Activated T-cell treated with anti-CD3 and anti-CD28 coated beads, Interleukin-2, amount 50 U/mL, for 24 hours (primary cell): Measurements from ENCODE around the gene GCM1.

ENCODE experiments used
- DNase-seq: peaks from one replicate; pipeline ENCODE4 v3.0.0-alpha.2; 2020
- H3K27ac Mint-ChIP-seq: 2 replicates; pipeline ENCODE4 v1.8.0; 2020; ENCODE audit warnings: mild to moderate bottlenecking, mixed read lengths
- H3K27me3 Mint-ChIP-seq: 2 replicates; pipeline ENCODE4 v1.8.0; 2020; ENCODE audit warnings: mixed read lengths
- H3K36me3 Mint-ChIP-seq: 2 replicates; pipeline ENCODE4 v1.8.0; 2020; ENCODE audit warnings: low read depth, mixed read lengths
- H3K4me1 Mint-ChIP-seq: 2 replicates; pipeline ENCODE4 v1.8.0; 2020; ENCODE audit warnings: low read depth, mixed read lengths
- H3K4me3 Mint-ChIP-seq: 2 replicates; pipeline ENCODE4 v1.8.0; 2020; ENCODE audit warnings: mild to moderate bottlenecking, moderate library complexity, mixed read lengths
- H3K9me3 Mint-ChIP-seq: 2 replicates; pipeline ENCODE4 v1.8.0; 2020; ENCODE audit warnings: mixed read lengths

The GCM1 gene

GRCh38 chr6:53104916-53105315 lies 43.7 kb downstream of the GCM1 start:
- H3K4me3 Mint-ChIP-seq, result no peak overlapping the region
- peaks cover 3% of the 10 kb centered on the region for H3K4me1 Mint-ChIP-seq
- no peaks in the 10 kb centered on the region for H3K9me3 Mint-ChIP-seq
- H3K27me3 Mint-ChIP-seq, result no peaks in the 10 kb centered on the region
- H3K36me3 Mint-ChIP-seq, result peaks cover 33% of the 10 kb centered on the region
- H3K27ac Mint-ChIP-seq, result no peak overlapping the region
- no peak for DNase-seq

DNA sequence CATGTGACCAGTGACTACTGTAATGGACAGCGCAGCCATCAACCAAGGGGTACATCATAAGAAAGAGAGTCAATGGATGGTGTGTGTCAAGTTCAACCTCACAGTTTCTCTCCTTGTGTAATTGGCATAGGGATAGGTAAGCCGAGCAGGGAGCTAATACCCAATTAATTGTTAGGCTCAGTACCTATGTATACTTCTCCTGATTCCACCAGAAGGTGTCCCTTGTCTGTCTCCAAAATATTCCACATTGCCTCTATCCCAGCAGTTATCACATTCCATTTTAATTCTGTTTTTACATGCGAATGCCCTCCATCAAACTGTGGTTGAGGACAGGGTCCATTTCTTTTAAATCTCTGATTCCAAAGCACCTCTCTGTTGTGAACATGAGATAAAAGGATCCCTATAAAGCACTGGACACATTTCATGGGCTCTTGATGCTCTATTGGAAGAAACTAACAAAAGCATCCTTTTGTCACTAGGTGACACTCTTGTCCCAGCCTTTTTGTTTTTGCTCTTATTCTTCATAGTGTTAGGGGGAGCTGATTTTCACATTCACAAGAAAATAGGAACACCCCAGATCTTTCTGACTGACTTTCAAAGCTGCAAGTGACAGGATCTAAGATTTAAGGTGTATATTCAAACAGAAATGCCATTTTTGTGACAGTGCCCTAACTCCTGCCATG lies 44.5 kb downstream of the GCM1 start:
- Mint-ChIP-seq H3K9me3 (no peaks in the 10 kb centered on the region), H3K27ac (no peak overlapping the region), H3K4me1 (no peaks in the 10 kb centered on the region), H3K36me3 (peaks cover 38% of the 10 kb centered on the region), H3K4me3 (no peak overlapping the region), H3K27me3 (no peaks in the 10 kb centered on the region)
- no peak for DNase-seq

GRCh38 chr6:53101006-53101405 lies 47.6 kb downstream of the GCM1 start:
- Mint-ChIP-seq H3K4me1 (no peaks in the 10 kb centered on the region), H3K27me3 (no peaks in the 10 kb centered on the region)

DNA sequence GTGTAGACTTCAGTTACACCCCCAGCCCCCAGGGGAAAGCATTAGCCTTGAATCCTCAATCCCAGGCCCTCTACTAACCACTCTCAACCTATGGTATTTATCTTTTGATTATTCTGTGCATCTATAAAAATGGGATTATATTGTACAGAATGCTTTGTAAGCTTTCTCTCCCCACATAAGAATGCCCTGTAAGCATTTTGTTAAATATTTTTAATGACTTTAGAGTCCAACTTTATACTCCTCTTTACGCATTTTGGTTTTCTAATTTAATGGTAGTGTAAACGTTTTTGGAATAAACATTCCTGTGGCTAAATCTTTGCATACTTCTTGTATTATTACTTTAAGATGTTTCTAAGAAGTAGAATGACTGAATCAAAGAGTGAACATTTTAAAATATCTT lies 48.1 kb downstream of the GCM1 start:
- Mint-ChIP-seq H3K4me3 (no peak overlapping the region), H3K9me3 (no peaks in the 10 kb centered on the region), H3K4me1 (no peaks in the 10 kb centered on the region), H3K36me3 (peaks cover 71% of the 10 kb centered on the region), H3K27ac (peak overlapping the region; percentile 55), H3K27me3 (no peaks in the 10 kb centered on the region)
- DNase-seq, result no peak

More at GRCh38 chr6:53101006-53101405, 47.6 kb downstream of the GCM1 start:
- Mint-ChIP-seq H3K36me3 (peaks cover 67% of the 10 kb centered on the region), H3K9me3 (no peaks in the 10 kb centered on the region), H3K4me3 (no peak overlapping the region), H3K27ac (peak overlapping the region; percentile 71)
- no peak for DNase-seq

- H3K27ac Mint-ChIP-seq, result no peak overlapping the region
- no peaks in the 10 kb centered on the region for H3K9me3 Mint-ChIP-seq
- DNase-seq, result no peak
- H3K27me3 Mint-ChIP-seq, result no peaks in the 10 kb centered on the region
- no peaks in the 10 kb centered on the region for H3K4me1 Mint-ChIP-seq
- H3K36me3 Mint-ChIP-seq, result peaks cover 90% of the 10 kb centered on the region
- no peak overlapping the region for H3K4me3 Mint-ChIP-seq
Measured at GRCh38 chr6:53095716-53096115, 52.9 kb downstream of the GCM1 start.

DNA sequence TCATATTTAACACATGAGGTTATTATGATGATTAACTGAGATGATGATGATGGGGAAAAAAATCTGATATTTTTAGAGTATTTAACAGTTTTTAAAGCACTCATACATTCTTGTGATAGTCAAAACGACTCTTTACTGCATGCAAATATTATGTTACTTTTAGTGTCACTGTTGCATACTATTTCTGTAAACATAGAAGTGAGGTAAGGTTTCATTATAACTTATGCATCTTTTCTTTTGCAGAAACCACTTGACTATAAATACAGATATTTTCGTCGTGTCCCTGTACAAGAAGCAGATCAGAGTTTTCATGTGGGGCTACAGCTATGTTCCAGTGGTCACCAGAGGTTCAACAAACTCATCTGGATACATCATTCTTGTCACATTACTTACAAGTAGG lies 53.4 kb downstream of the GCM1 start:
- DNase-seq, result no peak
- Mint-ChIP-seq H3K27me3 (no peaks in the 10 kb centered on the region), H3K27ac (no peak overlapping the region), H3K4me3 (no peak overlapping the region), H3K36me3 (peaks cover 90% of the 10 kb centered on the region), H3K9me3 (no peaks in the 10 kb centered on the region), H3K4me1 (no peaks in the 10 kb centered on the region)

GRCh38 chr6:53090576-53090975 lies 58.1 kb downstream of the GCM1 start:
- Mint-ChIP-seq H3K36me3 (peaks cover 96% of the 10 kb centered on the region), H3K4me3 (no peak overlapping the region), H3K4me1 (no peaks in the 10 kb centered on the region), H3K9me3 (no peaks in the 10 kb centered on the region), H3K27me3 (no peaks in the 10 kb centered on the region), H3K27ac (no peak overlapping the region)
- no peak for DNase-seq

DNA sequence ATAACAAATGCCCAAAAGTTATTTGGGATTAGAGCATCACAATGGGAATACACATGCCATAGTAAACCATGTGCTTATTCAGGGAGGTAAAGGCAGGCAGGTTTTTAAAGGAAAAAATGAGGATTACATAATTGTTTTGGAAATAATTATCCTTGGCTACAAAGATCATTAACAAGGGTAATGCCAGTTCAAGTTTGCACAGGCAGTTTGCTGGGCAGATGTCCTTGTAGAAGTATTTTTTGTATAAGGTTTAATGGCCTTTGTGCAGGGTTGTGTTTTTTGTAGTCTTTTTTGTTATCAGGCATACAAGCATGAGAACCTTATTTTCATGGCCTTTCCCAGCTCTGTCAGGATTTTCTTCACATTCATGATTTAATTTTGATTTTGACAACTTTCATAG lies 58.7 kb downstream of the GCM1 start:
- Mint-ChIP-seq H3K27me3 (no peaks in the 10 kb centered on the region), H3K27ac (no peak overlapping the region), H3K9me3 (no peaks in the 10 kb centered on the region), H3K4me3 (no peak overlapping the region), H3K36me3 (peaks cover 94% of the 10 kb centered on the region), H3K4me1 (no peaks in the 10 kb centered on the region)
- DNase-seq, result no peak

DNA sequence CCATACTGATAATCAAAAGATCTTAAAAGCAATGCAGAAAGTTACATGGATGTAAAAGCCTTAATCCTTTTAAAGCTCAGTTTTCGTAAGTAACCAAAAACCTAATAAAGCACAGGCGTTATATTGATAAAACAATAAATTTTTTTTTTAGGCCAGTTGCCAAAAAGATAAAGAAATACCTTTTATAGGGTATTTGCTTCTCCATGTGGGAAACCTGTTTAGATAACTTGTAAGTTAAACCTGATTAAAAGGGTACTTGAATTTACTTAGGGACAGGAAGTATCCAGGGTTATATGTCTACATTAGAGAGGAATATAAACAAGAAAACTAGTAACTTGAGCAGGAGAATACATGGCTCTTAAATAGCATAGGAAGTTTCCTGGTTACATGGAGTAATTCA lies 62.3 kb downstream of the GCM1 start:
- no peaks in the 10 kb centered on the region for H3K27me3 Mint-ChIP-seq
- no peak overlapping the region for H3K27ac Mint-ChIP-seq
- no peak for DNase-seq
- H3K4me1 Mint-ChIP-seq, result no peaks in the 10 kb centered on the region
- H3K36me3 Mint-ChIP-seq, result peaks cover 95% of the 10 kb centered on the region
- H3K9me3 Mint-ChIP-seq, result no peaks in the 10 kb centered on the region
- H3K4me3 Mint-ChIP-seq, result no peak overlapping the region

DNA sequence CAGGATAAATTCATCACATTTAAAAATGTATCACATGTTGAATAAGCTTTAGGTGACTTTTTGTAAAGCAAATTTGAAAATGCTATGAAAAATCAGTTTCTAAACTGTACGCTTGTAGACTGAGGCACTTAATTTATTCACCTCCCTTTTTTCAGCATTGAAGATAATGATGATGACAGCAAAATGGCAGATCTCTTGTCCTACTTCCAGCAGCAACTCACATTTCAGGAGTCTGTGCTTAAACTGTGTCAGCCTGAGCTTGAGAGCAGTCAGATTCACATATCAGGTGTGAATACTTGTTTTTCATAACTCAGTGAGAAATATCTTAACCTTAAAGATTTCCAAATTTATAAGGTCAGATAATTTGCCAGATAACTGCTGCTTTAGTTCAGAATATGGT lies 67.8 kb downstream of the GCM1 start:
- peaks cover 87% of the 10 kb centered on the region for H3K36me3 Mint-ChIP-seq
- H3K9me3 Mint-ChIP-seq, result no peaks in the 10 kb centered on the region
- no peaks in the 10 kb centered on the region for H3K27me3 Mint-ChIP-seq
- DNase-seq, result no peak
- H3K4me1 Mint-ChIP-seq, result no peaks in the 10 kb centered on the region
- no peak overlapping the region for H3K4me3 Mint-ChIP-seq
- H3K27ac Mint-ChIP-seq, result no peak overlapping the region
